Trophoblast cell (in vitro differentiated cells and primary cell): Measurements from ENCODE around the gene JADE2.

ENCODE experiments used
- DNase-seq, 2 donors: peaks; one replicate each; pipeline ENCODE4 v3.0.0-alpha.2; 2016
- H2AFZ ChIP-seq: 2 replicates; pipeline ENCODE4 v1.6.1; 2013; ENCODE audit warnings: low read length, moderate library complexity, mild to moderate bottlenecking; ENCODE audit not compliant: insufficient read depth, poor library complexity
- H2AK5ac ChIP-seq: 2 replicates; pipeline ENCODE4 v1.6.1; 2013; ENCODE audit warnings: mild to moderate bottlenecking, low read length
- H2BK120ac ChIP-seq: 2 replicates; pipeline ENCODE4 v1.6.1; 2013; ENCODE audit warnings: low read length, mild to moderate bottlenecking, moderate library complexity; ENCODE audit not compliant: insufficient read depth, poor library complexity
- H2BK12ac ChIP-seq: 2 replicates; pipeline ENCODE4 v1.6.1; 2013; ENCODE audit warnings: mild to moderate bottlenecking, low read length, moderate library complexity
- H2BK5ac ChIP-seq: 2 replicates; pipeline ENCODE4 v1.6.1; 2013; ENCODE audit warnings: low read length, low read depth, moderate library complexity, mild to moderate bottlenecking; ENCODE audit not compliant: poor library complexity
- H3K14ac ChIP-seq: 2 replicates; pipeline ENCODE4 v1.6.1; 2013; ENCODE audit warnings: mild to moderate bottlenecking, low read length
- H3K18ac ChIP-seq: 2 replicates; pipeline ENCODE4 v1.6.1; 2013; ENCODE audit warnings: mild to moderate bottlenecking, low read length
- H3K23ac ChIP-seq: 2 replicates; pipeline ENCODE4 v1.6.1; 2013; ENCODE audit warnings: low read length
- H3K27ac ChIP-seq: 2 replicates; pipeline ENCODE4 v1.5.1; 2013; ENCODE audit warnings: low read depth, mild to moderate bottlenecking, inconsistent platforms, low read length, moderate library complexity
- H3K27me3 ChIP-seq: 2 replicates; pipeline ENCODE4 v1.6.1; 2013; ENCODE audit warnings: inconsistent platforms, mild to moderate bottlenecking, low read length, moderate library complexity; ENCODE audit not compliant: insufficient read depth
- H3K36me3 ChIP-seq, 2 experiments: 1 replicate in 1 of 2; 2 replicates in 1 of 2; pipeline ENCODE4 v1.6.1; 2013; ENCODE audit warnings: low read length in 2 of 2, mild to moderate bottlenecking in 2 of 2, moderate library complexity in 1 of 2; ENCODE audit not compliant: insufficient read depth in 2 of 2, control insufficient read depth in 1 of 2
- H3K4ac ChIP-seq: 2 replicates; pipeline ENCODE4 v1.6.1; 2013; ENCODE audit warnings: low read depth, mild to moderate bottlenecking, low read length, moderate library complexity
- H3K4me1 ChIP-seq, 2 experiments: 1 replicate in 1 of 2; 2 replicates in 1 of 2; pipeline ENCODE4 v1.6.1; 2013; ENCODE audit warnings: low read length in 2 of 2, mild to moderate bottlenecking in 2 of 2, moderate library complexity in 1 of 2; ENCODE audit not compliant: insufficient read depth in 2 of 2, control insufficient read depth in 1 of 2
- H3K4me2 ChIP-seq: 2 replicates; pipeline ENCODE4 v1.6.1; 2013; ENCODE audit warnings: inconsistent platforms, mild to moderate bottlenecking, low read length, moderate library complexity
- H3K4me3 ChIP-seq: 2 replicates; pipeline ENCODE4 v1.5.1; 2013; ENCODE audit warnings: mild to moderate bottlenecking, low read depth, low read length, inconsistent platforms
- H3K79me1 ChIP-seq: one replicate; pipeline ENCODE4 v1.6.1; 2013; ENCODE audit warnings: low read length
- H3K79me2 ChIP-seq: 2 replicates; pipeline ENCODE4 v1.6.1; 2013; ENCODE audit warnings: low read length, mild to moderate bottlenecking; ENCODE audit not compliant: control insufficient read depth, insufficient read depth, poor library complexity
- H3K9ac ChIP-seq: 2 replicates; pipeline ENCODE4 v1.6.1; 2013; ENCODE audit warnings: mild to moderate bottlenecking, low read length
- H3K9me3 ChIP-seq: 2 replicates; pipeline ENCODE4 v1.6.1; 2013; ENCODE audit warnings: low read depth, mild to moderate bottlenecking, control low read depth, inconsistent platforms, low read length; ENCODE audit not compliant: insufficient read depth
- H4K12ac ChIP-seq: 2 replicates; pipeline ENCODE4 v1.6.1; 2013; ENCODE audit warnings: low read depth, mild to moderate bottlenecking, low read length, moderate library complexity
- H4K8ac ChIP-seq: 2 replicates; pipeline ENCODE4 v1.6.1; 2013; ENCODE audit warnings: low read depth, mild to moderate bottlenecking, low read length, moderate library complexity
- H4K91ac ChIP-seq: one replicate; pipeline ENCODE4 v1.6.1; 2013; ENCODE audit warnings: low read depth, mild to moderate bottlenecking, low read length, moderate library complexity
- WGBS: extraction: QIAGEN DNeasy Blood & Tissue Kit; methylation state at CpG from one replicate; pipeline ENCODE4 v1.1.7; 2013; ENCODE audit warnings: missing lambda C conversion rate; ENCODE audit not compliant: insufficient read length, insufficient coverage; ENCODE audit errors: extremely low coverage; 5-methylcytosine and 5-hydroxymethylcytosine counted together

The JADE2 gene

DNA sequence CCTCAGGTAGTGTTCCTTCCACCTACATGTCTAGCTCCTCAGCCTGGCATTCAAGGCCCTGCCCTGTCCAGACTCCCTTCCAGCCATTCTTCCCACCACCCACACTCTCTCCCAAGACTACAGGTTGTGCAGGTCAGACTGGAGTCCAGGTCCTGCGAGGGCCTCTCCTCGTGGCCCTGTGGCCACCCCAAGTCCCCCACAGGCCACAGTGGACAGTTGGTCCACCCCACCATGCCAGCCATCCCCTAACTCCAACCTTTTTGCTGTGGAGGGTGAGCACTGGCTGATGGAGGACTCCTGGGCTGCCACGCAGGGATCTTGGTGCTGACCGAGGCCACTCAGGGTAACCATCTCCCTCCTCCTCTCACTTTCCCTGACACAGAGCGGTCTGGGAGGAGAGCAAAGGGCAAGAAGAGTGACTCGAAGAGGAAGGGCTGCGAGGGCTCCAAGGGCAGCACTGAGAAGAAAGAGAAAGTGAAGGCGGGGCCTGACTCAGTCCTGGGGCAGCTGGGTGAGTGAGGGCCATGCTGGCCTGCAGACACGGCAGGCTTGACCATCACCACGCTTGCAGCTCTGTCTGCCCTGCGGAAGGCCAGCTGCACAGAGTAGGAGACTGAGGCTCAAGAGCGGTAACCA, 51.0 kb downstream of the JADE2 start:
- no peaks in the 10 kb centered on the region for H3K9me3 ChIP-seq
- H3K4me3 ChIP-seq: no peak overlapping the region
- no CpG with 5 or more reads among the region's 12 CpGs for WGBS

GRCh38 chr5:134577022-134577795, 51.7 kb downstream of the JADE2 start:
- H4K91ac ChIP-seq: no peak overlapping the region
- H3K4ac ChIP-seq: no peak overlapping the region
- H3K36me3 ChIP-seq: peaks cover 5 to 7% of the 10 kb centered on the region in 2 experiments

More for the DNA sequence above, 51.0 kb downstream of the JADE2 start:
- H2AFZ ChIP-seq: no peak overlapping the region
- no peaks in the 10 kb centered on the region for H3K27me3 ChIP-seq
- no peak overlapping the region for H2BK120ac ChIP-seq
- H3K79me2 ChIP-seq: no peaks in the 10 kb centered on the region
- no peak overlapping the region for H4K91ac ChIP-seq
- H3K18ac ChIP-seq: no peak overlapping the region
- no peak overlapping the region for H2BK12ac ChIP-seq
- peaks cover 5 to 7% of the 10 kb centered on the region in 2 experiments for H3K36me3 ChIP-seq
- no peak overlapping the region for H2BK5ac ChIP-seq
- peak; percentile 58 to 68 for DNase-seq
- H3K27ac ChIP-seq: no peak overlapping the region
- no peaks in the 10 kb centered on the region for H3K79me1 ChIP-seq
- no peak overlapping the region for H3K23ac ChIP-seq
- no peak overlapping the region for H3K4me2 ChIP-seq
- no peak overlapping the region for H4K8ac ChIP-seq
- H2AK5ac ChIP-seq: no peak overlapping the region
- peaks cover 4 to 5% of the 10 kb centered on the region in 2 experiments for H3K4me1 ChIP-seq
- no peak overlapping the region for H3K14ac ChIP-seq
- no peak overlapping the region for H3K4ac ChIP-seq
- no peak overlapping the region for H3K9ac ChIP-seq
- H4K12ac ChIP-seq: no peak overlapping the region

GRCh38 chr5:134577796-134578577, 52.5 kb downstream of the JADE2 start:
- Histone ChIP-seq H3K18ac (no peak overlapping the region), H4K8ac (no peak overlapping the region), H3K79me1 (no peaks in the 10 kb centered on the region), H3K9me3 (no peaks in the 10 kb centered on the region), H3K4me2 (no peak overlapping the region), H3K14ac (no peak overlapping the region), H3K79me2 (no peaks in the 10 kb centered on the region), H3K9ac (no peak overlapping the region), H3K27ac (no peak overlapping the region), H2AK5ac (no peak overlapping the region), H3K4me3 (no peak overlapping the region), H4K12ac (no peak overlapping the region), H2AFZ (no peak overlapping the region), H3K36me3 (peaks cover 5 to 7% of the 10 kb centered on the region in 2 experiments), H2BK5ac (no peak overlapping the region), H4K91ac (no peak overlapping the region), H3K4ac (no peak overlapping the region), H3K4me1 (peaks cover 4 to 5% of the 10 kb centered on the region in 2 experiments), H3K27me3 (no peaks in the 10 kb centered on the region), H2BK12ac (no peak overlapping the region), H2BK120ac (no peak overlapping the region), H3K23ac (no peak overlapping the region)
- DNase-seq: peak; percentile 66 to 93
- WGBS: no CpG with 5 or more reads among the region's 17 CpGs

More at GRCh38 chr5:134577022-134577795, 51.7 kb downstream of the JADE2 start:
- Histone ChIP-seq H3K79me2 (no peaks in the 10 kb centered on the region), H3K9me3 (no peaks in the 10 kb centered on the region), H3K27me3 (no peaks in the 10 kb centered on the region), H3K18ac (no peak overlapping the region), H2BK12ac (no peak overlapping the region), H3K4me2 (no peak overlapping the region), H4K12ac (no peak overlapping the region), H3K4me3 (no peak overlapping the region), H3K9ac (no peak overlapping the region), H2BK5ac (no peak overlapping the region), H3K79me1 (no peaks in the 10 kb centered on the region), H3K4me1 (peaks cover 4 to 5% of the 10 kb centered on the region in 2 experiments), H2AK5ac (no peak overlapping the region), H2BK120ac (no peak overlapping the region), H2AFZ (no peak overlapping the region), H4K8ac (no peak overlapping the region), H3K14ac (no peak overlapping the region), H3K23ac (no peak overlapping the region), H3K27ac (no peak overlapping the region)
- DNase-seq: peak; percentile 35 to 48
- WGBS: no CpG with 5 or more reads among the region's 10 CpGs

- Histone ChIP-seq H3K36me3 (peaks cover 5 to 7% of the 10 kb centered on the region in 2 experiments), H3K14ac (no peak overlapping the region), H2BK12ac (no peak overlapping the region), H3K9ac (no peak overlapping the region), H3K4ac (no peak overlapping the region), H3K79me1 (no peaks in the 10 kb centered on the region), H3K18ac (no peak overlapping the region), H4K8ac (no peak overlapping the region), H3K9me3 (no peaks in the 10 kb centered on the region), H3K23ac (no peak overlapping the region), H2AFZ (no peak overlapping the region), H3K4me2 (no peak overlapping the region), H4K12ac (no peak overlapping the region), H3K27ac (no peak overlapping the region), H3K27me3 (no peaks in the 10 kb centered on the region), H3K4me3 (no peak overlapping the region), H4K91ac (no peak overlapping the region), H2BK5ac (no peak overlapping the region), H2AK5ac (no peak overlapping the region), H2BK120ac (no peak overlapping the region), H3K79me2 (no peaks in the 10 kb centered on the region), H3K4me1 (peaks cover 4 to 5% of the 10 kb centered on the region in 2 experiments)
- DNase-seq: no peak
- WGBS: no CpG with 5 or more reads among the region's 32 CpGs
These were observed 53.3 kb downstream of the JADE2 start for GRCh38 chr5:134578578-134579283.
